Activated CD4-positive, alpha-beta T cell treated with anti-CD3 and anti-CD28 coated beads, Interleukin-10, Interleukin-2, amounts not matched to agents 100 ng/mL and 50 ng/mL, durations not matched to agents 16 hours and 8 hours (primary cell): ENCODE measurements around the gene UQCC2.

ENCODE experiments used
- DNase-seq: peaks from one replicate; pipeline ENCODE4 v3.0.0-alpha.2; 2020

Gene UQCC2

DNA sequence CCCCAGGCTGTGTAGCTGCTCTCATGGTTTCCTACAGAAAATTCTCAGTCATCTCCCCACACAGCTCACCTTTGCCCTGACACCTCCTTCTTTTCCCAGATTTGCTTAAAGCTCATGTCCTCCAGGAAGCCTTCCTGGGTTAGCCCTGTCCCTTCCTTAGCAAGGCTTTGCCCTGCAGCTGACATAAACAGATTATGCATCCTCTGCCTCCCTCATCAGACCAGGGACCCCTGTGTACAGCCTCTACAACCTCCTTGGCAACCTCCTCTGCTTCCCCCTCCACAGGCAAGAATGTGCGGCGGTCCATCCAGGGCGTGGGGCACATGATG, 39.8 kb downstream of the UQCC2 start:
- no peak for DNase-seq

DNA sequence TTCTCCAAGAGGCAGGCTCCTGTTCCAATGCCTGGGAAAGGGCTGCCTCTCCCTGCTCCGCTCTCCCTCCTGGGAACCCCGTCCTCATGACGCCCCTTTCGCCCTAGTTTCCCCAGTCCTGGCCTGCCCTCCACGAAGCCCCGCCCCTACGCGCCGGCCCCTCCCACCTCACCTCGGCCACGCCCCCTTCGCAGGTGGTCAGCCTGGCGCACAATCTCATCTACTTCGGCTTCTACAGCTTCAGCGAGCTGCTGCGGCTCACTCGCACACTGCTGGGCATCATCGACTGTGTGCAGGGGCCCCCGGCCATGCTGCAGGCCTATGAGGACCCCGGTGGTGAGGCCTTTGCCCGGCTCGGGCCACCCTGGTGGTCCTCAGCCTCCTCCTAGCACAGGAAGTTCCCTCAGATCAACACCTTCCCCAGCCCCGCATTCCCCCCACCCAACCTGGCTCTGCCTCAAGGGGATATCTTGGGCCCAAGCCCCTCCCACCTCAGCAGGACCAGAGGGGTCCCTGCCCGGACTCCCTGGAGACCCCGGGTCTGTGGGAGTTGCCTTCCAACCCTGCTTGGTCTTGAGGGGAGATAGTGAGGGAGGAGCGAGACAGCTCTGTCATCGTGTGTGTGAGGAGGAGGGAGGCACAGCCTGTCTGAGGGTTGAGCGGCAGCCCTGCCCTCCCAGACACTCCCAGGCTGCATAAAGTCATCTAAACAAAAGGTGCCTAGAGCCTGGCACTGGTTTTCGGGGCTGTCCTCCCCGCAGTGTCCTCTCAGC, 40.3 kb downstream of the UQCC2 start:
- DNase-seq: no peak

DNA sequence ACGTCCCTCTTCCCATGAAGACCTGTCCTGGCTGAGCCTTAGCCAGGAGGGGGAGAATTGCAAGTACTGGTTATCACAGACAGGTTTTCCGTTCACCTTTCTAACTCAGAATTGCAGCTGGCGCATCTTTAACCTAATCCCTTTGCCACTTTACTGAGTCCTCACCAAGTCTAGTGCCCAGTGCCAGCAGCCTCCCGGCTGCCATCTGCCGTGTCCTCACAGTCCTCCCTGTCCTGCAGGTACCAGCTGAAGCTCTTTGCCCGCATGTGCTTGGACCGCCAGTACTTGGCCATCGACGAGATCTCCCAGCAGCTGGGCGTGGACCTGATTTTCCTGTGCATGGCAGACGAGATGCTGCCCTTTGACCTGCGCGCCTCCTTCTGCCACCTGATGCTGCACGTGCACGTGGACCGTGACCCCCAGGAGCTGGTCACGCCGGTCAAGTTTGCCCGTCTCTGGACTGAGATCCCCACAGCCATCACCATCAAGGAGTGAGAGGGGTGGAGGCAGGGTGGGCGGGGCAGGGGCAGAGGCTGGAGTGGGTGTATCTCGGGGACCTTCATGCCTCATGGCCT, 41.3 kb downstream of the UQCC2 start:
- DNase-seq: no peak

DNA sequence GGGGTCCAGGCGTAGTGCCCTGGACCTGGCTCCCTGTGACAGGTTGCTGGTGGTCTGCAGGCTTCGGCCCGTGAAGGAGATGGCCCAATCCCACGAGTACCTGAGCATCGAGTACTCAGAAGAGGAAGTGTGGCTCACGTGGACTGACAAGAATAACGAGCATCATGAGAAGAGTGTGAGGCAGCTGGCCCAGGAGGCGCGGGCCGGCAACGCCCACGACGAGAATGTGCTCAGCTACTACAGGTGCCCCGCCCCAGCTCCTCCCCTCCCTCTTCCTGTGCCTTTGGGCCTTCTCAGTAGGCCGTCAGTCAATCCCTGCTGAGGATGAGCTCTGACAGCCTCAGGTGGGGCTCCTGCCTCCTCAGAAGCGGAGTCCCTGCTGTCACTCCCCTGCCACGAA, 42.6 kb downstream of the UQCC2 start:
- DNase-seq: peak; percentile 59

DNA sequence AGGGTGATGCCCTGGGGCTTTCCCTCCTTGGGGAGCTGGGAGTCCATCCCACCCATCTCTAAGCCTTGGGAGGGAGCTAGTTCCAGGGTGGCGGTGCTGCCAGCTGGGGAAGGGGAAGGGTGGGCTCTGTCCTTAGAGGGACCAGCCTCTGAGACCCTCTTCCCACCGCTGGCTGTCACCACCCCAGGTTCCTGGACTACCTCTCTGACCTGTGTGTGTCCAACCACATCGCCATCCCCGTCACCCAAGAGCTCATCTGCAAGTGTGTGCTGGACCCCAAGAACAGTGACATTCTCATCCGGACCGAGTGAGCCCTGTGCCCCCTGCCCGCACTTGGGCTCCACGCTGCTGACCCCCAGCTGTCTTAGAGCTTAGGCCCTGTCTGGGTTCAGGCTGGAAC, 43.2 kb downstream of the UQCC2 start:
- no peak for DNase-seq

- DNase-seq: no peak
These were observed 43.7 kb downstream of the UQCC2 start for GRCh38 chr6:33667776-33668175.

DNA sequence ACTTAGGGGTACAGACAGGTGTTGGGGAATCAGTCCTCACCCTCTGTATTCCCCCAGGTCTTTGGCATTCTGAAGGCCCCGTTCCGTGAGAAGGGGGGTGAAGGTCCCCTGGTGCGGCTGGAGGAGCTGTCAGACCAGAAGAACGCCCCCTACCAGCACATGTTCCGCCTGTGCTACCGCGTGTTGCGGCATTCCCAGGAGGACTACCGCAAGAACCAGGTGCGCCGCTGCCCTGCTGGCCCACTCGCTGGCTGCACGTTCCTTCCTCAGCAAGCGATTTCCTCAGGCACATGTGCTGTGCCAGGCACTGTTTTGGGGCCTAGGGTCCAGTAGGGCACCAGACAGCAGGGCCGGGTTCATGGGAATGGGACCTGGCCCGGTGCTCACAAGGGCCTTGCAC, 44.4 kb downstream of the UQCC2 start:
- DNase-seq: no peak

GRCh38 chr6:33665957-33666356, 45.5 kb downstream of the UQCC2 start:
- DNase-seq: no peak

GRCh38 chr6:33664506-33665057, 46.9 kb downstream of the UQCC2 start:
- no peak for DNase-seq

DNA sequence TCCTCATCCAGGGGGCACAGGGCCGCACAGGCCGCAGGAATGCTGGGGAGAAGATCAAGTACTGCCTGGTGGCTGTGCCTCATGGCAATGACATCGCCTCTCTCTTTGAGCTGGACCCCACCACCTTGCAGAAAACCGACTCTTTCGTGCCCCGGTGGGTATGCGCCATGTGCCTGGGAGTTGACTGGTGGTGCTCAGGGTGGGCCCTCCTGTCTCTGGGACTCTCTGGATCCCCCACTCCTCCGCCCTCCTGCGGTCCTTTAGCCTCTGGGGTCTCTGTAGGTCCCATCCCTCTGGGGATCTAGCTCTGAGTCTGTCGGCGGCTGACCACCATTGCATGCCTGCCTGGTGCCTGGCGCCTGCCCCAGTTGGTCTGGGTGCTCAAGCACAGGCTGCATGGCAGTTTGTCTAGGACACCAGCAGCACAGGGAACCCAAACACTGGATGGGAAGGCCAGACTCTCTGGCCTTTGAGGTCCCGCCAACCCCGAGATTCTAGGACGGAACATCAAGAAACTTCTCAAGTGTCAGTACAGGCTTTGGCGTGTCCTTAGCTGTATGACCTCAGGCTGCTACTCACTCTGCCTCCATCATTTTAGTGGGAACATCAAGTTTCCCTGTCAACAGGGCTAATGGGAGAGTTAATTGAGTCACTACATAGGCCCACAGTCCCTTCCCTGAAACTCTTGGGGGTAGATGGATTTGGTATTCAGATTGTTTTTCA, 47.6 kb downstream of the UQCC2 start:
- DNase-seq: no peak

DNA sequence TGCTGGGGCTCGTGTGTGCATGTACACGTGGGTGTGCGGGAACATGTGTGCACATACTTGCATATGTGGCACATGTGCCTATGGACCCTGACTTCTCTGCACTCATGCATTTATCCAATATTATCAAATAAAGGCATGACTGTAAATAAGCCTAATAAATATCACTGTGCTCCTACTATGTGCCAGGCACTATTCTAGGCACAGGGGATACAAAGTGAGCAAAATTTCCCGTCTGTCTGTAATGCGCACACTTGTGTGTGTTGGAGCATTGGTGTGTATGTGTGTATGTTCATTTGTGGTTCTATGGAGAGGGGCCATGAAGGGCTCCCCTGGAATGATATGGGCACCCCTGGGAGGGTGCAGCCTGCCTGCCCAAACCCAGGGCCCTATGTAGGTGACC, 48.5 kb downstream of the UQCC2 start:
- DNase-seq: no peak

DNA sequence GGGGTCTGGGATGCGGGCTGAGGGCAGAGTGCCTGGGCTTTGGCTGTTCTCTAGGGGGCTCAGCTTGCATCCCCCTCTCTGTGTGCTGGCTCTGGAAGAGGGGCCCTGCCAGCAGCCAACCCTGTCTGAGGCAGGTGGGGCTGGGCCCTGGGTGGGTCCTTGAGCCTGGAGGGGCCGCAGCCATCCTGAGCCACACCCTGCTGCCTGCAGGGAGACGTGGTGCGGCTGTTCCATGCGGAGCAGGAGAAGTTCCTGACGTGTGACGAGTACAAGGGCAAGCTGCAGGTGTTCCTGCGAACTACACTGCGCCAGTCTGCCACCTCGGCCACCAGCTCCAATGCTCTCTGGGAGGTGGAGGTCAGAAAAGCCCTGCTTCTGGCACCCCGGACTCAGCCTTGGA, 49.2 kb downstream of the UQCC2 start:
- DNase-seq: no peak

- DNase-seq: no peak
These were observed 50.2 kb downstream of the UQCC2 start for GRCh38 chr6:33661106-33661838.

DNA sequence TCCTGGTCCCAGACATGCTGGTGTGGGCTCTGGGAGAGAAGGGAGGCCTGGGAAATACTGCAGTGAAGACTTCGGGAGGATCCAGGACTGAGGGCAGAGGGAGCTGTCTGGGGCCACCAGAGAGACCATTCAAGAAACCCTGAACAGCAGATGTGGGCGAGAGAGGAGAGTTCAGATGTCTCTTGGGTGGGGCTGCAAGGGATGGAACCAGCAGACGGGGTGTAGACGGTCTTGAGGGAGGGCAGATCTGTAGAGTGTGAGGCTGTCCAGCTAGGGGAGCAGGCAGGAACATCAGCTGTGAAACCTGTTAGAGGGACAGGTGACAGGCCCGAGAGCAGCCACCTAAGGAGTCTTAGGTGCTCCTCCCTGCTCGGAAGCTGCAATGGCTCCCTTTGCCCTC, 51.5 kb downstream of the UQCC2 start:
- no peak for DNase-seq

DNA sequence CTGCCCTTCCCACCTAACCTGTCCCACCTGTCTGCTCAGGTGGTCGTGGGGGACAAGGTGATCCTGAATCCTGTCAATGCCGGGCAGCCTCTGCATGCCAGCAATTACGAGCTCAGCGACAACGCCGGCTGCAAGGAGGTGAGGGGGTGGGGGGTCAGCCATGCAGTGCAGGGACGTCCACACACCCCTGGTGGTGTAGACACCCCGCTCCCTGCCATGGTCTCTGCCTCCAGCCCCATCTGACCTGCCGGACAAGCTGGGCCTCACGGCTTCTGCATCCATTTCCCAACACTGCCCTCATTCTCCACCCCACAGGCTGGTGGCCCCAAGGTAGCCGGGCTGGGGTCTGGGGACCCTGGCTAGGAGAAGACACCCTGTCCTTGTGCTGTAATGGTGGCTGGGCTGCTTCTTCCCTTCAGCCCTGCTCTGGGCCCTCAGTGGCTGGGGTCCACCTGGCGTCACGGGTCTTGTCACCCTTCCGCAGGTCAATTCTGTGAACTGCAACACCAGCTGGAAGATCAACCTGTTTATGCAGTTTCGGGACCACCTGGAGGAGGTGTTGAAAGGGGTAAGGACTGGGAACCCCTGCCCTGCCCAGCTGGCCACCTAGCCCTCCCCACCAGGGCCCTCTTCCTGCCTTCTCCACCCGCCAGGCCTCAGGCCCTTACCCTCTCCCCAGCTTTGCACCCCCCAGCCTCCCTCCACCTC, 52.4 kb downstream of the UQCC2 start:
- DNase-seq: no peak

DNA sequence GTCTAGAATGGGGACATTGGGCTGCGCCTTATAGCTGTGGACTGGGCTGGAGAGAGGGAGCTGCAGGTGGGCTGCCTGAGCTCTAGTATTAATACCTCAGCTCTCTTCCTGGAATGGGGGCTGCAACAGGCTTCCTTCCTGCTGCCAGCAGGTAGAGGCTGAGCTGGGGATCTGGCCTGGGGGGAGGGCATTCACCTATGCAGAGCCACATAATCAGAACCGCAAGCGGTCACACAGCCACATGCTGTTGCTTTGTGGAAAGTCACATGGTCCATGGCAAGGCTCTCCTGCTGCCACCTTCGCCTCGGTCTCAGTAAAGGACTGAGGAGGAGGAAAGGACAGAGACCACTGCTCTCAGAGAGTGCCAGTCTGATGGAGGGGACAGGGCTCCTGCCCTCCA, 54.7 kb downstream of the UQCC2 start:
- no peak for DNase-seq

- no peak for DNase-seq
These were observed 56.5 kb downstream of the UQCC2 start for GRCh38 chr6:33654831-33655554.

- no peak for DNase-seq
These were observed 59.5 kb downstream of the UQCC2 start for GRCh38 chr6:33652002-33652401.

DNA sequence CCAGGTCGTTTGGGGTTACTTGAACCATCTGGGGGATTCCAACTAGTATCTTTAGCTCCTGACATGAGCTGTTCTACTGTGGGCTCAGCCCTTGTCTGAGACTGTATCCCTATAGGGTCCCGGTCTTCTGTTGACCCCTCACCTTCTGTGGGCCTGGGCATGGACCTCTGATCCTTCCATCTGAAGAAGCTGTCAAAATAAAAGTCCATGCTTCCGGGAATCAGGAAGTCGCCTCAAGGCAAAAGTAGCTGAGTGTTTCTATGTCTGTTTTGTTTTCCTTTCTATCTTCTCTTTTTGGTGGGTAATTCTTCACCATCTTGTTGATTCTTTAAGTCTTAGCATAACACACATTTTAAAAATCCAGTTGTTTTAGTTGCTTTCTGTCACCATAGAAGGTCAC, 60.1 kb downstream of the UQCC2 start:
- DNase-seq: no peak
